OCI-LY3 (cell line): ENCODE results near the gene FRAS1.

Source experiments
- H2AFZ ChIP-seq: fragments of 200-600, 300-600 bp; shearing (Covaris generic); 2 replicates; pipeline ENCODE4 v1.6.0; 2014; ENCODE audit warnings: antibody characterized with exemption, low read depth, low read length
- H3K27ac ChIP-seq: fragments of 200-600, 300-600 bp; sonication (generic); 2 replicates; pipeline ENCODE4 v1.5.1; 2014; ENCODE audit warnings: mild to moderate bottlenecking, low read length, moderate library complexity, mixed read lengths
- H3K27me3 ChIP-seq: fragments of 200-600, 300-600 bp; sonication (generic); 2 replicates; pipeline ENCODE4 v1.6.1; 2014; ENCODE audit warnings: low read depth, low read length, mixed read lengths
- H3K36me3 ChIP-seq: fragments of 200-600, 300-600 bp; sonication (generic); replicated peaks from 2 replicates; pipeline ENCODE3; 2014; ENCODE audit warnings: low read depth, low read length, mixed read lengths
- H3K4me1 ChIP-seq: fragments of 300-600, 200-600 bp; sonication (generic); 2 replicates; pipeline ENCODE4 v1.6.1; 2014; ENCODE audit warnings: low read length, mixed read lengths
- H3K4me2 ChIP-seq: fragments of 200-600, 300-600 bp; sonication (generic); 2 replicates; pipeline ENCODE4 v1.6.1; 2014; ENCODE audit warnings: low read length, mixed read lengths
- H3K4me3 ChIP-seq: fragments of 300-600, 200-600 bp; sonication (generic); 2 replicates; pipeline ENCODE4 v1.5.1; 2014; ENCODE audit warnings: antibody characterized with exemption, mild to moderate bottlenecking, low read length, moderate library complexity
- H3K79me2 ChIP-seq: fragments of 300-600, 200-600 bp; shearing (Covaris generic); 2 replicates; pipeline ENCODE4 v1.6.1; 2014; ENCODE audit warnings: mild to moderate bottlenecking, low read length, mixed read lengths
- H3K9ac ChIP-seq: fragments of 300-600, 200-600 bp; shearing (Covaris generic); 2 replicates; pipeline ENCODE4 v1.6.0; 2014; ENCODE audit warnings: mild to moderate bottlenecking, low read length, moderate library complexity
- H3K9me3 ChIP-seq: fragments of 200-600, 300-600 bp; shearing (Covaris generic); 2 replicates; pipeline ENCODE4 v1.6.1; 2014; ENCODE audit warnings: low read length, mixed read lengths; ENCODE audit not compliant: insufficient read depth
- H4K20me1 ChIP-seq: fragments of 200-600, 300-600 bp; sonication (generic); 2 replicates; pipeline ENCODE4 v1.6.1; 2016; ENCODE audit warnings: low read length, mixed read lengths; ENCODE audit not compliant: insufficient read depth
- CTCF ChIP-seq: fragments of 200-600, 300-600 bp; sonication (generic); IDR thresholded peaks from 2 replicates; pipeline ENCODE4 v1.5.1; 2014; ENCODE audit warnings: antibody characterized with exemption, low read length, low read depth
- EZH2phosphoT487 ChIP-seq: fragments of 200-600 bp; shearing (Covaris generic); IDR thresholded peaks from 2 replicates; pipeline ENCODE4 v1.6.1; 2018; ENCODE audit warnings: antibody characterized with exemption, mixed run types, low read depth

Gene FRAS1

GRCh38 chr4:78218260-78218659, 161.1 kb downstream of the FRAS1 start:
- Histone ChIP-seq H3K9me3 (no peaks in the 10 kb centered on the region), H3K4me3 (no peak overlapping the region), H3K27me3 (no peaks in the 10 kb centered on the region), H3K4me1 (no peaks in the 10 kb centered on the region), H3K79me2 (no peaks in the 10 kb centered on the region), H3K4me2 (no peak overlapping the region), H4K20me1 (no peaks in the 10 kb centered on the region), H3K36me3 (no peaks in the 10 kb centered on the region), H3K9ac (no peak overlapping the region), H2AFZ (no peak overlapping the region), H3K27ac (no peak overlapping the region)
- no peak for TF ChIP-seq EZH2phosphoT487
- TF ChIP-seq CTCF, result no peak

DNA sequence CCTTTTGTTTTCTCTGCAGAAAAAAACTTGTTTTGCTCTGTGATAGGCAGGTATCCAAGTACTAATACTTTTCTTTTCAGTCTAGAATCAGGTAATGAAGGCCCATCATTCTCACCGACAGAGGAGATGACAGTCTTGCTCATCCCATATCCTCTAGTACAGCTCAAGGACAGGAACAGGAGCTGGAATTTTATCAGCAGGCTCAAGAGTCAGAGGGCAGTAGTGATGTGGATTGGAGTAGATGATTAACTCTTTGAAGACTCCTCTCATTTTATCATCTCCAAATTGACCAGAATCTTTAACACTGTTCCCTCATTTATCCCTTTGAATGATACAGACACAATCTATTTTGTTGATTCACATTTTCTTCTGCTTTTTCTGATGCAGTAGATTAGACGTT, 162.7 kb downstream of the FRAS1 start:
- Histone ChIP-seq H3K4me1 (no peaks in the 10 kb centered on the region), H4K20me1 (no peaks in the 10 kb centered on the region), H3K27me3 (no peaks in the 10 kb centered on the region), H3K9ac (no peak overlapping the region), H3K36me3 (no peaks in the 10 kb centered on the region), H3K4me2 (no peak overlapping the region), H3K79me2 (no peaks in the 10 kb centered on the region), H2AFZ (no peak overlapping the region), H3K4me3 (no peak overlapping the region), H3K27ac (no peak overlapping the region), H3K9me3 (no peaks in the 10 kb centered on the region)
- no peak for TF ChIP-seq CTCF
- TF ChIP-seq EZH2phosphoT487, result no peak

GRCh38 chr4:78220283-78220682, 163.2 kb downstream of the FRAS1 start:
- H3K79me2 ChIP-seq, result no peaks in the 10 kb centered on the region
- H3K4me2 ChIP-seq, result no peak overlapping the region

DNA sequence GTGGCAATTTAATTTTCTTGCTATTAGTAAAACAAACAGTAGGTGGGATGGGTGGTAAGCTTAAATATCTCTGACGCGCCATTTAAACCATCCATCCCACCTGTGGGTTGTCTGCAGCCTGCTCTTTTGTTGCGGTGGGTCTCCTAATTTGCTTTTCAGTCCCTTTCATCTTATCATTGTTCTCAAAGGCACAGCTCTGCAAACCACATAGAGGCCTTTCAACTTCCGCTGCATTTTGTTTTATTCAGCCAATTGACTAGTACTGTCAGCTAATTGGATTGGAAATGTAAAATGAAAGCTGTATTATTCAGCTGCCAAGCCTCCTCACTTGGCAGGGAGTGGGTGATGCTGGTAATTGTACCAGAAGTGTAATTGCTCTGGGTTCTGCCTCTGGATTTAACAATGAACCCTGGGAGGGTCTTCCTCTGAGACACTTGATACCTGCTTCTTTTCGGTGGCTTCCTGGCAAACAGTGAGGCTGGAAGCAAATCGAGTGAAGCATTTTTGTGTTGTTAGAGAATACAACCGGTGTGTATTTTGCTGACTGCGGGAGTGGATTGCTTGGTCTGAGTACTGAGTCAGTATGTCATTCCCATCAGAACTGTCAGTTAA, 165.6 kb downstream of the FRAS1 start:
- no peaks in the 10 kb centered on the region for H3K9me3 ChIP-seq
- H3K27me3 ChIP-seq, result no peaks in the 10 kb centered on the region
- no peaks in the 10 kb centered on the region for H3K36me3 ChIP-seq
- no peak overlapping the region for H3K27ac ChIP-seq
- H4K20me1 ChIP-seq, result no peaks in the 10 kb centered on the region
- TF ChIP-seq CTCF (no peak), EZH2phosphoT487 (no peak)
- H3K4me3 ChIP-seq, result no peak overlapping the region
- H3K79me2 ChIP-seq, result no peaks in the 10 kb centered on the region
- no peak overlapping the region for H3K9ac ChIP-seq
- H3K4me1 ChIP-seq, result no peaks in the 10 kb centered on the region
- no peak overlapping the region for H3K4me2 ChIP-seq
- no peak overlapping the region for H2AFZ ChIP-seq

More at GRCh38 chr4:78220283-78220682, 163.2 kb downstream of the FRAS1 start:
- H4K20me1 ChIP-seq, result no peaks in the 10 kb centered on the region
- no peak overlapping the region for H3K9ac ChIP-seq
- TF ChIP-seq CTCF, result no peak
- no peak for TF ChIP-seq EZH2phosphoT487
- H3K36me3 ChIP-seq, result no peaks in the 10 kb centered on the region
- H3K27ac ChIP-seq, result no peak overlapping the region
- no peaks in the 10 kb centered on the region for H3K9me3 ChIP-seq
- no peaks in the 10 kb centered on the region for H3K27me3 ChIP-seq
- no peak overlapping the region for H3K4me3 ChIP-seq
- H2AFZ ChIP-seq, result no peak overlapping the region
- no peaks in the 10 kb centered on the region for H3K4me1 ChIP-seq
